OCI-M1 (cell line): ENCODE results near the gene FRMD3.

ENCODE experiments used
- DNase-seq: peaks from one replicate; lab custom pipeline; 2025; lab: John Stamatoyannopoulos, UW

The FRMD3 gene

GRCh38 chr9:83281306-83282255 lies 256.6 kb downstream of the FRMD3 start:
- DNase-seq = peak; percentile 18

- DNase-seq = no peak
These were observed 257.4 kb downstream of the FRMD3 start for GRCh38 chr9:83280790-83281189.

DNA sequence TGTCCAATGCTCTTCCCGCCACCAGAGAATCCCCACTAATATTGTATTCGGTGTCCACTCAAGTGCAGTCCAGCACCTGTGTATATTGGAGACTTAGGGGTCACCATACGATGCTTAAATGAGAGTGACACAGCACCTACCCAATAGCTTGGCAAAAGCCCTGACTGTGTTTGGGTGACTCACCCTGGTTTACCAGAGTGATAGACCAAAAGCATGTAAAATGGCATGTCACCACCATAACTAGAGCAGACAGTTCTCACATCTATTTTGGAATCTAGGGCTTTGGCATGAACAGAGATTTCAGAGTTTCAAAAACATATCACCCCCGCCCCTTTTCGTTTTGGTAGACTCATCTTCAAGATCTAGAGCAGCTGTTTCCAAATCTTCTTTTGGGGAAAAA lies 257.9 kb downstream of the FRMD3 start:
- DNase-seq = no peak

DNA sequence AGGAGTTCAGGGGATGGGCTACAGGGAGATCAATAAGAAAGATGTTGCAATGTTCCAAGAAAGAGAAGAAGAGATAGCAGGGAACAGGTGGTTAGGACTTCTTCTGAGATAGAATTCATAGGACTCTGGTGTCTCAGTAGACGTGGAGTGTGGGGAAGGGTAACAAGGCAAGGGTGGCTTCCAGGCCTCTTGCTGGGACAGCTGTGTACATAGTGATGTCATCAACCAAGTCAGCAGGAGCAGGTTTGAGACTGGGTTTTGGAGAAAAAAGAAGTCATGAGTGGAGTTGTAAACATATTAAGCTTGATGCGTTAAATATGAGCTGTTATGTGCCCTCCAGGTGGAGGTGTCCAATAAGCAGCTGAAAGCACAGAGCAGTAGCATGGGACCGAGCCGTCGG lies 263.4 kb downstream of the FRMD3 start:
- no peak for DNase-seq

DNA sequence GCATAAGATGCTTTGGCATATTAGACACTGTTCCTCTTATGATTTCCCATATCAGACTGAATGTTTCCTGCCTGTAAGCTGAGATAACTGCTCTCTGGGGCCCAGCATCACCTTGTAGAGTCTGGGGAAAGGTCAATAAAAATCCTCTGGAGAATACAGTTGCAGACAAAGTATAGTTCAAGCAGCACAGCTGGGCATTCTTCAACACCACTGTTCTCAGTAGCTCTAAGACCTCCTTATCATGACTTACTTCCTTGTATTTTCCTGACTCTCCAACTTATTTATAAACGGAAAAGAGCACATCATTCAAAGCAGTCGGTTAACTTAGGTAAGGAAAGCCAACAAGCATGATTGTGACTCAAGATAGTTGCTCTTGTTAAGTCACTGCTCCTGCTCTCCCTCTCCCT lies 266.5 kb downstream of the FRMD3 start:
- peak; percentile 7 for DNase-seq

DNA sequence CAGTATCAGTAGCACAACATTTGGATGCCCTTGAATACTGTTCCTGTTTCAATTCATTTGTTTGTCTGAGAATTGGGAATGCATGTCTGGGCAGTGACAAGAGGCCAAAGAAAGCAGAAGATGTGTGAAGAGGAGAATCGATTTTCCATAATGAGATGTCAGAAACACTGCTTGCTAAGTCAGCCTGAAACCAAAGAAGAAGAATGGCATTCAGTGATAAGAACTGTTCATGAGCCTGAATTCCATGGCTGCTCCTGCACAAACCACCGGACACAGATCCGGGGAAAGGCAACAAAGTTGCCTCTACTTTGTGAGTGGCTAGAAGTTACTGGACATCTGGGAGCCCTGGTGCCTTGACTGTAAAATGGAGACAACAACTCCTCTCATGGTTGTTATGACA lies 268.1 kb downstream of the FRMD3 start:
- no peak for DNase-seq

DNA sequence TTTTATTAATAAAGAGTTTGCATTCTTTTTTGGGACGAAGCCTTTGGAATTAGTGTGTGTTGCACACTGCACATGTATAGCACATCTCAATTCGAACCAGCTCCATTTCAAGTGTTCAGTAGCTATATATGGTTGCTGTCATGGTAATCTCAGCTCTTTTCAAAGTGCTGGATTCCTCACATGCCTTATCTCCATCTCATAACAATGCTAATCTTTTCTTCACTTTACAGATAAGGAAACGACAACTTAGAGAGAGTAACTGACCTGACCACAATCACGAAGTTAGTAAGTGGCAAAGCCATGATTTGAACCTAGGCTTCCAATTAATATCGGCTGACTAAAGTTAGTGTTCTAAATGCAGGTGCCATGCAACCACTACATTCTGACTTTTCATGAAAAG lies 270.5 kb downstream of the FRMD3 start:
- no peak for DNase-seq

DNA sequence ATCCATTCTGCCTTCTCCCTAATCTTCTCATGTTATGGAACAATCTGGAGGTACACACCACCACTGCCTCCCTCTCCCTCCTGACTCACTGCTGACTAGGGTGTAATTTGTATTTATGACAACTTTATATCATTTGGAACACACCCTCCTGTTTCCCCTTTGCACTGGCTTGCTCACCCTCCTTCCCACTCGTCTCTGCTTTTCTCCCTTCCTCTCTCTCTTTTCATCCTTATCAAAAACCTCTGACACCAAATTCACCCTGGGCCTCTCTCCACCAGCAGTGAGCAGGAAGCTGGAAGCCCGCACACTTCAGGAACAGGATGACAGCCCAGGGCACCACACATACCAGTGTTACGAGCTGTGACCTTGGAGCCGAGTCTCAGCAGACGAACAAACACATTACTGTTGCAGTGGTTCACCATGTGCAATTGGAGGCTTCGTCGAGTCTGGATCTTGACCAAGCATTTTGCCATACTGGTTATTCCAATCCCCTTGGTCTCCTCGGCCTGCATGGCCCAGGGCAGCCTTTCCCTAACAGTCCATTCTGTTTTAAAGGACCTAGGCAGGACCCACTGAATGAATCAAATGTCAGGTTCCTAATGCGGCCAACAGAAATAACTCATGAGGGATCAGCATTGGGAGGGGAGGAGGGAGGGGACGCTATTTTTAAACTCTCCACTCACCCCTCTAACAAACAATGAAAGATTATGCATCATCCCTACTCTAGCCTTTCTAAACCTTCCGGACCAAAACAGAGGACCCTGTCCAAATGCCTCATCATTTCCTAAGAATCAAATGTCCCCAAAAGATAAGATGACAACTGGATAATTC lies 271.3 kb downstream of the FRMD3 start:
- DNase-seq = no peak

DNA sequence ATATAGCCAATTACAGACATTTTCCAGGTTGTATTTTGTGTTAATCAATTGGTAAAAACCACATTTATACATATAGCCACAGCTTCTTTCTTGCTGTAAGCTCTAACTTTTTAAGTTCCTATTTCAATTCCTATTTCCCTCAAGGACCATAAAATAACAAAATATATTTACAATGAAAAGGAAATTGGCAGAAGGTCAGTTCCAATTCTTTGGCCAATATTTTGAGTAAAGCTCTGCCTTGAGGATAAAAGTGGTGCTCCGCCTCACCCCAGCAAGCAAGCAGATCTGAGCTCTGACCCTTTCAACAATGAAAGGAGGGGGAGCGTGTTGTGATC lies 271.9 kb downstream of the FRMD3 start:
- no peak for DNase-seq

DNA sequence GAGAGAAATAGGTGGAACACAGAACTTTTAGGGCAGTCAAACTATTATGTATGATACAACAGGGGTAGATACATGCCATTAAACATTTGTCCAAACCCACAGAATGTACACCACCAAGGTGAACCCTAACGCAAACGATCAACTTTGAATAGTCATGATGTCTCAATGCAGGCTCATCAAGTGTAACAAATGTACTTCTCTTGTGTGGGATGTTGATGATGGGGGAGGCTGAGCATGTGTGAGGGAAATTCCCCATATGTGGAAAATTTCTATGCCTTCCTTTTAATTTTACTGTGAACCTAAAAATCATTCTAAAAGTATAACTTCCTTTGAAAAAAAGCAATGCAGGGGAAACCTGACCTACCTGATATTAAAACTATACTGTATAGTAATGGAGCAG lies 273.9 kb downstream of the FRMD3 start:
- no peak for DNase-seq

- no peak for DNase-seq
These were observed 278.6 kb downstream of the FRMD3 start for GRCh38 chr9:83259558-83259957.

DNA sequence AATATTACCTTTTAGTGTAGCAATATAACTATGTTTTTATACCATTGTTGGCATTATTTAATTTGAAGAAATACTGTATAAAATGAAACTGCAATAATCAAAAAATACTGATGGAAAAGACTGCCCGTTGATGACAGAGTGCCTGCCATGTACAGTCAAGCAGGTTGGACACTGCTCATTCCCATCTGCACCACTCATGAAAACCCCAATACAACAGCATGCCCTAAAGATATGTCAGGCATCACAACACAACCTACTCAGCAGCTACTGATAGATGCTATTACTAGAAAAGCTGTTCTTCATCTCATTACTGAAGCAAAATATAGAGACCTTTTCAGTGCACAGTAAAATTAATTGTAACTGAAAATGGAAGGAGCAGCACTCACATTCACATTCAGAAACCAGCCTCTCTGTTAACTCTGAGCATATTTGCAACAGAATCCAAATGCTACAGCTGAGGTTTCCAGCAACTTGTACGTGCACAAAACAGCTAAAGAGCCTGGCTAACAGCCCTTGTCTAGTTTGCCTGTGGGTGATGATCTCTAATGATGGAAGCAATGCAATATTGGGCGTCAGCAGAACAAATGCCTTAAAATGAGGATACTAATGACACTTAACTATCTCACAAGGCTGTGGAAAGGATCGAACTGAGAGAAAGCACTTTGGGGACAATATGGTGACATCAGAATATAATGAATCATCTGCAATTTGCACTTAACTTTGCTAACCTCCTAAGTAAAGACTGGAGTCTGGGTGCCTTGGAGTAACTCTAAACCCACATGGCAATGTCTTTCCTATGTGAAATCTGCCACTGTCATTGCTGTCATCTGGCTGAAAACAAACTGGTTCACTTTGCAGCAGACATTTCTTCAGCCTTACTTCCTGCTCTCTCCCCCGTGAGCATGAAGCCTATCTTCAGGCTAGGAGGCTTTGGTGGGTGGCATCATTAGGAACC lies 280.0 kb downstream of the FRMD3 start:
- no peak for DNase-seq

- no peak for DNase-seq
These were observed 290.5 kb downstream of the FRMD3 start for GRCh38 chr9:83247732-83248131.

- no peak for DNase-seq
These were observed 292.1 kb downstream of the FRMD3 start for GRCh38 chr9:83245979-83246659.

- no peak for DNase-seq
These were observed 296.1 kb downstream of the FRMD3 start for GRCh38 chr9:83242066-83242465.

DNA sequence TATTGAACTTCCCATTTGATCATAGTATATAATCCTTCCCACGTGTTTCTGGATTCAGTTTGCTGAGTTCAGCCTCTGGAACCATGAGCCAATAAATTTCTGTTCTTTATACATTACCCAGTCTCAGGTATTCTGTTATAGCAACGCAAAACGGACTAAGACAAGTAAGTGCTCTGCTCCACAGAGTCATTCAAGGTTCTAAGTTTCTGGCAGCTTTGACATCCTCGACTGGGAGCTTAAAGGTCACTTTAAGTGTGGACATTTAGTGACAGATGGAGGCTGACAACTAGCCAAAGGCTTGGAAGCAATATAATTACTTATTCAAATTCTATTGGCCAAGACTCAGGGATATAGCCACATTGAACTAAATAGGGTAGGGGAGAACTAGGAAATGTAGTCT lies 297.5 kb downstream of the FRMD3 start:
- DNase-seq = no peak

- no peak for DNase-seq
These were observed 298.5 kb downstream of the FRMD3 start for GRCh38 chr9:83239747-83240146.

GRCh38 chr9:83238871-83239640 lies 299.1 kb downstream of the FRMD3 start:
- DNase-seq = peak; percentile 30

GRCh38 chr9:83236029-83236696 lies 302.0 kb downstream of the FRMD3 start:
- DNase-seq = no peak

DNA sequence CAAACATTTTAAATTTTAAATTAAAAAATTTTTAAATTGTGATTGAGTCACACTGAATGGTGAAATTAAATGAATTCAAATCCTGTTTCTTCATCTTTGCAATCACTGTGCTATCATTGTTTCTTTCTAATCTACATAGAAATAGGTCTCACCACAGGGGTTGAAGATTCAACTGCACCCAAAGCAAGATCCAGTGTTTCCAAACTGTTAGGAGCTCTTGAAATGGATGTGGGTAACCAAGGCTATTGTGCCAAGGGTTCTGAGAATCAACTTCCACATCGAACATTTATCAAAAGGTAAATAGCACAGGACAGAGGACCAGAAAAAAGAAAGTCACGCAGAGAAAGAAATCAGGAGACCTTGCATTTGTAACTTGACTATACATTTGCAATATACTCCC lies 302.7 kb downstream of the FRMD3 start:
- no peak for DNase-seq
